Activated T-helper 2 cell treated with anti-CD3 and anti-CD28 coated beads, Interferon-gamma antibody, Interleukin-2, Interleukin-4, amounts not matched to agents 10 μg/mL and 5 μg/mL and 100 μg/mL, durations not matched to agents 14 hours and 24 hours and 36 hours (primary cell): ENCODE results near the gene DENND5B. TPM values are rescaled to one million over a fixed set of nuclear protein-coding genes. Genes with fewer than 3 reads are reported as not detected.
A peak's percentile ranks its signal among the peaks of the same experiment; 100 is the strongest.
"Not testable (repeated sequence)": the region's sequence is repeated elsewhere in the genome, so short reads cannot be mapped to it uniquely, and the experiment has no call there.

Source experiments
- DNase-seq: peaks from one replicate; pipeline ENCODE4 v3.0.0; 2021; ENCODE audit warnings: low spot score
- H3K27ac Mint-ChIP-seq: one replicate; pipeline ENCODE4 v1.8.0; 2021; ENCODE audit warnings: mixed read lengths
- H3K27me3 Mint-ChIP-seq: one replicate; pipeline ENCODE4 v1.8.0; 2021; ENCODE audit warnings: low read depth, mixed read lengths
- H3K36me3 Mint-ChIP-seq: one replicate; pipeline ENCODE4 v1.8.0; 2021; ENCODE audit warnings: low read depth, mixed read lengths
- H3K4me1 Mint-ChIP-seq: one replicate; pipeline ENCODE4 v1.8.0; 2021; ENCODE audit warnings: low read depth, mixed read lengths
- H3K4me3 Mint-ChIP-seq: one replicate; pipeline ENCODE4 v1.8.0; 2021; ENCODE audit warnings: low read depth, mild to moderate bottlenecking, moderate library complexity, mixed read lengths
- H3K9me3 Mint-ChIP-seq: one replicate; pipeline ENCODE4 v1.8.0; 2021; ENCODE audit warnings: mixed read lengths
- intact Hi-C: fragments of 100-400 bp; cut with micrococcal nuclease; formaldehyde crosslinking; loops from one replicate; pipeline ENCODE4 v1.15.1; 2023
- total RNA-seq: library from RNA; stranded (reverse); gene quantifications from 2 replicates; pipeline ENCODE4 v1.2.3, GENCODE V29; 2022

The DENND5B gene
- total RNA-seq, 1 donor from 2014 or later = 1.2 TPM

GRCh38 chr12:31612819-31613218, 21.9 kb upstream of the DENND5B start:
- H3K36me3 Mint-ChIP-seq = no peaks in the 10 kb centered on the region
- no peaks in the 10 kb centered on the region for H3K27me3 Mint-ChIP-seq
- no peak for DNase-seq
- H3K4me1 Mint-ChIP-seq = no peaks in the 10 kb centered on the region
- peaks cover 6% of the 10 kb centered on the region for H3K9me3 Mint-ChIP-seq
- H3K4me3 Mint-ChIP-seq = no peak overlapping the region
- no peak overlapping the region for H3K27ac Mint-ChIP-seq
- intact Hi-C loops = no loop called here

- H3K4me3 Mint-ChIP-seq, H3K27me3 Mint-ChIP-seq, H3K27ac Mint-ChIP-seq, H3K36me3 Mint-ChIP-seq, H3K4me1 Mint-ChIP-seq, intact Hi-C loops, DNase-seq: not testable (repeated sequence)
- peaks cover 12% of the 10 kb centered on the region for H3K9me3 Mint-ChIP-seq
Measured at GRCh38 chr12:31608299-31608698, 17.4 kb upstream of the DENND5B start.

- intact Hi-C loops = no loop called here
- no peak overlapping the region for H3K4me3 Mint-ChIP-seq
- no peaks in the 10 kb centered on the region for H3K27me3 Mint-ChIP-seq
- H3K4me1 Mint-ChIP-seq = no peaks in the 10 kb centered on the region
- no peaks in the 10 kb centered on the region for H3K36me3 Mint-ChIP-seq
- H3K27ac Mint-ChIP-seq = no peak overlapping the region
- H3K9me3 Mint-ChIP-seq = peaks cover 12% of the 10 kb centered on the region
- no peak for DNase-seq
Measured at GRCh38 chr12:31605531-31605930, 14.6 kb upstream of the DENND5B start.

GRCh38 chr12:31603546-31604009, 12.6 kb upstream of the DENND5B start:
- Mint-ChIP-seq H3K36me3 (no peaks in the 10 kb centered on the region), H3K4me3 (no peak overlapping the region)

GRCh38 chr12:31600750-31601149, 9.8 kb upstream of the DENND5B start:
- no peaks in the 10 kb centered on the region for H3K36me3 Mint-ChIP-seq
- no peaks in the 10 kb centered on the region for H3K4me1 Mint-ChIP-seq
- DNase-seq = no peak
- no peak overlapping the region for H3K27ac Mint-ChIP-seq
- no peak overlapping the region for H3K4me3 Mint-ChIP-seq
- no peaks in the 10 kb centered on the region for H3K27me3 Mint-ChIP-seq
- no peaks in the 10 kb centered on the region for H3K9me3 Mint-ChIP-seq
- intact Hi-C loops = no loop called here

More at GRCh38 chr12:31603546-31604009, 12.6 kb upstream of the DENND5B start:
- DNase-seq = no peak
- Mint-ChIP-seq H3K27ac (no peak overlapping the region), H3K27me3 (no peaks in the 10 kb centered on the region), H3K9me3 (peaks cover 12% of the 10 kb centered on the region), H3K4me1 (no peaks in the 10 kb centered on the region)
- intact Hi-C loops = no loop called here

GRCh38 chr12:31600252-31600651, 9.3 kb upstream of the DENND5B start:
- Mint-ChIP-seq H3K4me1 (no peaks in the 10 kb centered on the region), H3K27ac (no peak overlapping the region), H3K27me3 (peaks cover 3% of the 10 kb centered on the region), H3K36me3 (no peaks in the 10 kb centered on the region), H3K9me3 (no peaks in the 10 kb centered on the region), H3K4me3 (no peak overlapping the region)
- DNase-seq = no peak
- intact Hi-C loops = no loop called here

GRCh38 chr12:31599053-31599452, 8.1 kb upstream of the DENND5B start:
- Mint-ChIP-seq H3K4me1 (no peaks in the 10 kb centered on the region), H3K27me3 (peaks cover 5% of the 10 kb centered on the region)
- intact Hi-C loops = no loop called here

GRCh38 chr12:31597066-31597465, 6.1 kb upstream of the DENND5B start:
- Mint-ChIP-seq H3K36me3 (no peaks in the 10 kb centered on the region), H3K9me3 (no peaks in the 10 kb centered on the region), H3K27ac (no peak overlapping the region), H3K4me1 (no peaks in the 10 kb centered on the region), H3K4me3 (no peak overlapping the region), H3K27me3 (peaks cover 9% of the 10 kb centered on the region)
- intact Hi-C loops = no loop called here
- DNase-seq = no peak

More at GRCh38 chr12:31599053-31599452, 8.1 kb upstream of the DENND5B start:
- no peak overlapping the region for H3K27ac Mint-ChIP-seq
- DNase-seq = no peak
- H3K9me3 Mint-ChIP-seq = no peaks in the 10 kb centered on the region
- no peaks in the 10 kb centered on the region for H3K36me3 Mint-ChIP-seq
- no peak overlapping the region for H3K4me3 Mint-ChIP-seq

- DNase-seq = no peak
- intact Hi-C loops = no loop called here
- Mint-ChIP-seq H3K27me3 (peaks cover 17% of the 10 kb centered on the region), H3K4me1 (peaks cover 7% of the 10 kb centered on the region), H3K9me3 (no peaks in the 10 kb centered on the region), H3K27ac (no peak overlapping the region), H3K4me3 (no peak overlapping the region), H3K36me3 (no peaks in the 10 kb centered on the region)
Measured at GRCh38 chr12:31594681-31595080, 3.7 kb upstream of the DENND5B start.

GRCh38 chr12:31591380-31591901, 505 bp upstream of the DENND5B start:
- Mint-ChIP-seq H3K9me3 (no peaks in the 10 kb centered on the region), H3K36me3 (peaks cover 2% of the 10 kb centered on the region), H3K27me3 (peaks cover 45% of the 10 kb centered on the region), H3K27ac (no peak overlapping the region), H3K4me1 (peaks cover 10% of the 10 kb centered on the region), H3K4me3 (peak overlapping the region; percentile 81)
- no peak for DNase-seq
- intact Hi-C loops = no loop called here

- Mint-ChIP-seq H3K36me3 (peaks cover 2% of the 10 kb centered on the region), H3K4me1 (peaks cover 10% of the 10 kb centered on the region), H3K9me3 (no peaks in the 10 kb centered on the region), H3K4me3 (peak overlapping the region; percentile 80), H3K27ac (peak overlapping the region; percentile 50), H3K27me3 (peaks cover 51% of the 10 kb centered on the region)
- DNase-seq = peak; percentile 11
- intact Hi-C loops = no loop called here
Measured at GRCh38 chr12:31589904-31590641, 863 bp downstream of the DENND5B start.

- H3K36me3 Mint-ChIP-seq = peaks cover 2% of the 10 kb centered on the region
- peak overlapping the region; percentile 50 for H3K27ac Mint-ChIP-seq
- DNase-seq = no peak
- H3K9me3 Mint-ChIP-seq = no peaks in the 10 kb centered on the region
- intact Hi-C loops = no loop called here
- H3K4me1 Mint-ChIP-seq = peaks cover 10% of the 10 kb centered on the region
- peak overlapping the region; percentile 80 for H3K4me3 Mint-ChIP-seq
- peaks cover 51% of the 10 kb centered on the region for H3K27me3 Mint-ChIP-seq
Measured at GRCh38 chr12:31589598-31589903, 1.4 kb downstream of the DENND5B start.

- intact Hi-C loops = no loop called here
- H3K36me3 Mint-ChIP-seq = peaks cover 2% of the 10 kb centered on the region
- no peaks in the 10 kb centered on the region for H3K9me3 Mint-ChIP-seq
- H3K27ac Mint-ChIP-seq = no peak overlapping the region
- peak overlapping the region; percentile 80 for H3K4me3 Mint-ChIP-seq
- H3K4me1 Mint-ChIP-seq = peaks cover 10% of the 10 kb centered on the region
- DNase-seq = no peak
- H3K27me3 Mint-ChIP-seq = peaks cover 51% of the 10 kb centered on the region
Measured at GRCh38 chr12:31588976-31589375, 2.0 kb downstream of the DENND5B start.
